Measurements from ENCODE around the gene RPS21.

DNA sequence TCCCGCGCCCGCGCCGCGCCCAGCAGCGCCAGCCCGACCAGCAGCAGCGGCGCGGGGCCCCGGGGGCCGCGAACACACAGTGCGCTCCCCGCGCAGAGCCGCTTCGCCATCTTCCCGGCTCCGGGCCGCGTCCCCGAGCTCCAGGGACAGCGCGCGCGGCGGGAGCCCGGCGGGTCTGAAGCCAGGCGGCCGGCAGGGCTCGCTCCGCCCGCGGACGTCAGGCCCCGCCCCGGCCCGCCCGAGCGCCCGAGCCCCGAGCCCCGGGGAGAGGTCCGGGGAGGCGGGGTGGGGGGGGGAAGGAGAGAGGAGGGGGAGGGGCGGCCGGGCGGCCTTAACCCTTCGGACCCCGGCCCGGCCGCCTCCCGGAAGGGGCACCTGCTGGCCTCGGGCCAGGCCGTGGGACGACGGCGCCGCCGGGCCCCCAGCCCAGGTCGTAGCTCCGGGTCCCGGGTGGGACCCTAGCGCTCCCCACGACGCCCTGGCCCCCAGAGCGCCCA lies 19.7 kb upstream of the RPS21 start, which contains the start of gene LAMA5:
- TF ChIP-seq EZH2 (IDR thresholded peaks at IDR 0.05) (no peak), POLR2AphosphoS5 (IDR thresholded peaks at IDR 0.05; ENCODE audit: borderline replicate concordance, low read depth, low read length) (no peak), FOXP2 (optimal IDR thresholded peaks at IDR 0.05; ENCODE audit: control extremely low read depth, extremely low read length, insufficient read depth) (no peak)

Measured in SK-N-MC (cell line).